EL (cell line): ENCODE data around the gene ATG7.
"Not testable (repeated sequence)": the region's sequence is repeated elsewhere in the genome, so short reads cannot be mapped to it uniquely, and the experiment has no call there.

Source experiments
- DNase-seq: peaks from one replicate; pipeline ENCODE4 v3.0.0-alpha.2; 2016

Gene ATG7

DNA sequence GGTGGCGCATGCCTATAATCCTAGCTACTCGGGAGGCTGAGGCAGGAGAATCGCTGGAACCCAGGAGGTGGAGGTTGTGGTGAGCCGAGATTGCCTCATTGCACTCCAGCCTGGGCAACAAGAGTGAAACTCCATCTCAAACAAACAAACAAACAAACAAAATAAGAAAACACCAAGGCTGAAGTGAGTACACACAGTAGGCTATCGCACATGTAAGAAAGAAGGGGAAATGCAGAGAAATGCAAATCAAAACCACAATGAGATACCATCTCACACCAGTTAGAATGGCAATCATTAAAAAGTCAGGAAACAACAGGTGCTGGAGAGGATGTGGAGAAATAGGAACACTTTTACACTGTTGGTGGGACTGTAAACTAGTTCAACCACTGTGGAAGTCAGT is 322.8 kb downstream of the ATG7 start:
- DNase-seq: not testable (repeated sequence)

DNA sequence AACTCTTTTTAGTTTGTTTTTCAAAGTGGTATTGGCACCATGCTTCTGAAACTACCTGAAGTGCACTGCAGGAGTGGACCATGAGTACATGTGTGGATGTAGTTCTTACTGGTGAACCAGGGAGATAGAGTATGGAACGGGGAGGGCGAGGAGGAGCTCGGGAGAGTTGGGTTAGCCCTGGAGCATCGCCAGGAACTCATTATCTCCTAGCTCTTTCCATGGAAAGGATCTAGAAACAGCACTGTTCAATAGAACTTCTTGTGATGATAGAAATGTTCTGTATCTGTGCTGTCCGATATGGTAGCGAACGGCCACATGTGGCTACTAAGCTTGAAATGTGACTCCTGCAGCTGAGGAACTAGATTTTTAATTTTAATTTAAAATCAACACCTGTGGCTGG is 324.2 kb downstream of the ATG7 start:
- no peak for DNase-seq

DNA sequence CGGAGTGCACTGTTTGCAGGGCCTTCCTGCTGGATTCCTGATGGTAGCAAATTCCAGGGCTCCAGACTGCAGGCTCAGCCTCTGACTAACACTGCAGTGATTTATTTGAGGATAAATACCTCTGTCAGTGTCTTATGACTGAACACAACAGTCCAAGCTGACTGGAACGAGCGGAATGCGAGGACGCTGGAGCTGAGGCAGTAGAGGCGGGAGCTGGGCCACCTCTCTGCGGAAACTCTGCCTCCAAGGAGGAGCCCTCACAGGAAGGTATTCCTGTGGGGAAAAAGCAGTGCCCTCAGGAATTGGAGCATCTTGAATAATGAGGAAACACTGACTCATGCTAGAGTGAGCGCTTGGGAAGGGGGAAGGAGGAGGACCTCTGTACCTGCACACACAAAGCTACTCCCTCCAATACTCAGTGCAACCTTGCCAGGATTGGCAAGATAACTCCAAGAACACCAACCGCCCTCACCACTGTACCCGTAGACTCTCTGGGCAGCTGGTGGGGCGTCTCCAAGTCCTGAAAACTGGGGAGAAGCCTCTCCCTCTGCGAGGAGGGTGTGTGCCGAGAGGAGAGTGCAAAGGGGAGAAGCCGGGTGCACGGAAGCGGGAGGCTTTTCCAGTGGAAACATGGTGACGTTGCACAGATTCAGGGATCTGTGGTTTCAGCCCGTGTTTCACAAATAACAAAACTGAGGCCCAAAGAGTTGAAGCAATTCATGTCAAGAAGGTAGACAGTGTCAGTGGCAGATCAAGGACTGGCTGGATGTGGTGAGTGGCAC is 328.5 kb downstream of the ATG7 start:
- DNase-seq: peak; percentile 99

DNA sequence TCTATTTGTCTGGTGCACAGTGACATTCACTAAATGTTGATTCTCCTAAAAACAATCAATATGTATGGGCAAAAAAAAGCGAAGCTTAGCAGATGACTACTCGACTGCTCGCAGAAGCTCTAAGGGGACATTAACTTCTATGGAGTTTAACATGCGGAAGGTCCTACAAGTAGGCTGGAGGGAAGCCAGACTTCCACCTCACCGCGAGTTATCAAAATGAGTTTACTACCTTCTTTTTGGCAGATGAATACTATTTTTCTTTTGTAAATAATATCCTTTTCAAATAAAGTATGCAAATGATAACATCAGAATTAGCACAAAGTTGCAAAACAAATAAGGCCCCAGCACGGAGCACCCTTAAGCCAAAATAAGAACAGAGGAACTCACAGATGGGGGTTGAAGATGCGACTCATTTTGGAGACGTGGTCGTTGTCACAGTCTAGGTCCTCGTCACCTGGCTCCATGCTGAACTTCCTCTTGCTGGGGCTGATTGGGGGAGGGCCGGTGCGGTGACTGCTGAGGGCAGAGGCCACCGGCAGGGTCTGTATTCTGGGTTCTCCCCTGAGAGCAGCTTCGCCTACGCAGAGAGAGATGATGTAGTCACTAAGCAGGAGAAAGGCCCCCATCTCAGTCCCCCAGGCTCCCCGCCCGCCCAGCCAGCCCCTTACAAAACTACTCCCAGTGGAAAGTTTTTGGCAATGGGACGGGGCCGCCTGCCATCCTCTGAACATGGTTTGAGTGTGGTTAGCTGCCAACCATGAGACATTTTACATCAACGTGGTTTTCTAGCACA is 329.4 kb downstream of the ATG7 start:
- no peak for DNase-seq

DNA sequence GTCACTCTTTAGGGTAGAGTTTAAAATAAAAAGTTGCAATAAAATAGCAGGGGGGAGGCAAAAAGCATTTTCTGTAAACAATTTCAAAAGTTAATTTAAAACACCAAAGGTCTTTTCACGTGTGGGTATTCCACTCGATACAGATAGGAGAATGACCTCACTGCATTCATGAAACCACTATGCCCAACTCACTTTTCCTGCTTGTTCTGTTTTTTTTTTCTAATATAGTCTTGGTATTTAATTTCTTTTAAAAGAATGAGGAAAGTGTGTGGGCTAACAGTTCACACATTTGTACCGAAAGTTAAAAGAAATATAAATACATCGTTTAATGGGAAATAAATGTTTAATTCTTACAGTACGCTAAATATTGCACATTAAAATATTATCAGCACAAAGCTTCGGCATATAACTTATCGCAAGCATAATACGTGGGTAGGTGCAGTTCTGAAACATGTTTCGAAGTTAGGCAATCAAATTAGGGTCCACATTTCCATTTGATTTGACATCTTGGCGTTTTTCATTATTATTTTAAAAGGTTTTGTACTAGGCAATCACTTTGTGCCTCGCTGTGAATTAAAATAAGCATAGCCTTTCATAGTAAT is 330.1 kb downstream of the ATG7 start:
- DNase-seq: no peak

DNA sequence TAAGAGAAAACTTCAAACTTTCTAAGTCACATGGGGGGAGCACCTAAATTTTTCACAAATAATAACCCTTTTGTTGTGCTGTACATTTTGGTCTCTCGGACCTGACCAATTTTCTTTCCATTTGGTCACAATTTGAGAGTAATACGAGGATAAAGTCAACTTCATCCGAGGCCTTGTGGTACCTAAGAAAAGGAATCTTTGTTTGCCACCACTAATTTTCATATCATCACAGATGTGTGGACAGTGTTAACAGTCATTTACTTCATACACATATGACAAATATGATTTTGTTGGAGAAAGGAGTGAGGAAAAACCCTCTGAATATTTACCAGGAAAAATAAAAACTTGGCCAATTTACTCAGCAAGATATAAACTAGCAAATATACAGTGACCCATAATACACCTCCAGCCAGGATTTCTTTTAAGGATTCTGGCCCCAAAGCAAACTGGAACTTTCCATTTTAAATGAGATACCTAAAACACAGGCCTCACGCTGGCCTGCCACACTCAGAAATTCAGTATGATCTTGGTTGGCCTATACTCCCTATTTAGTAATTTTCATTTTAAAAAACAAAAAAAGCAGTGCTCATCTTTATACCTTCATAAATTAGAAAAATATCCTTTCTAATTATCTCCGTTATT is 330.8 kb downstream of the ATG7 start:
- DNase-seq: no peak

DNA sequence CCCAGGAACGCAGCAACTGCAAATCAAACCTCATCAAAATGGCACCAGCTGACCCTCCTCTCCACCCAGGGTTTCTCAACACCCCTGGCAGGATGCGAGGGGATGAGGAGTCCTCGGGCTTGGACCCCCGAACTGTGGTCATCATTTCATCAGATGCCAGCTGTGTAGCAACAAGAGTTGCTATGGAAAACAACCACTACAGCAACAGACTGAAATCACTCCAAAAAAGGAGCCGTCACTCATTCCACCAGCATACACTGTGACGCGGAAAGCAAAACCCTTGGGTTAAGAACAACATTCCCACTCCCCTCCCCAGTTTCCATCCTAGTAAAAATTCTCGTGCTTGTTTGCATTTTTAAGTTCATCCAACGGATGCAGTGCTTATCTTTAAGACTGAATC is 331.4 kb downstream of the ATG7 start:
- DNase-seq: peak; percentile 68

DNA sequence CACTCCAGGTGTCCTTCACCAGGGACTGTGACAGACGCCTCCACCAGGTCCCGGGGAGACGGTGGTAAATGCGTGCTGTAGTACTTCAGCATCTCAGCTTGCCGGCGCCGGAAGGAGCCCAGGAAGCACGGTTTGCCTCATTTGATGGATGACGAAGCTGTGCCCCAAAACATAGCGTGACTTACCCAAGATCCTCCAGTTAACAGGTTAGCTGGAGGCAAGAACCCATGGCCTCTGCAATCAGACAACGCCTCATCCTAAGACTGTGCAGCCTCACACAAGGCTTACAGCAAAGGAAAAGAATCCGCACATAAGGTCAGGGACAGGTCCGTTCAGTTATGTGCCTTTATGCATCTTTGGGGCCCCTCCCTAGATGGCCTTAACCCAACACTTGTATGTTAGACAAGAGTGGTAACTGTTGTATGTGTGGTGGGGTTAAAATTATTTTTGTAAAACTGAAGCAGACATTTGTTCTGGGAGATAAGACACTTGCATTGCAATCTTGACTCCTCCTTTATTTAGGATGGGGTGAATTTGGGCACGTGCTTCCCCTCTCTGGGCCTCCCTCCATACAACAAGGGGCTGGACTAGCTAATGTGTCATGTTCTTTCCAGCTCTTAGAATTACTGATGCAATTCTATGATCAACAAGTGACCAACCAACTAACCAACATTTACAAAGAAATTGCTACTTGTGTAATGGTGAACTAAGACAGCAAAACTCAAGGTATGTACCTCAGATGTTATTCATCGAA is 332.1 kb downstream of the ATG7 start:
- peak; percentile 86 for DNase-seq

DNA sequence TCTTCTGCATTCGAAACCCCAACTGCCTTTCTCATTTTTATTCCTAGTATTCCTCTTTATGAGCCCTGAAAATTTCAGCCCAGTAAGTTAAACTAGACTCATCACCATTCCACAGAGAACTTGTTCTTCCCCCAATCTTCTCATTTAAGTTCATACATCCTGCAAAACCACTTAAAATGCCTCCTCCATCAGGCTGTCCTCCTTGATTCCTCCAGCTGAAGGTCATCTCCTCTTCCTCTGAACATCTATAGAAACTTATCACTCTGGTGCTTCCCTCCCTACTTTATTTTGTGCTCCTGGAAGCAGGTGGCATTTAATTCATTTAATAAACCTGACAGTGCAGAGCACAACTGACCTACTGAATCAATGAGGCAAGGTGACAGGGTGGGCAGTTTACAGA is 333.2 kb downstream of the ATG7 start:
- DNase-seq: no peak

DNA sequence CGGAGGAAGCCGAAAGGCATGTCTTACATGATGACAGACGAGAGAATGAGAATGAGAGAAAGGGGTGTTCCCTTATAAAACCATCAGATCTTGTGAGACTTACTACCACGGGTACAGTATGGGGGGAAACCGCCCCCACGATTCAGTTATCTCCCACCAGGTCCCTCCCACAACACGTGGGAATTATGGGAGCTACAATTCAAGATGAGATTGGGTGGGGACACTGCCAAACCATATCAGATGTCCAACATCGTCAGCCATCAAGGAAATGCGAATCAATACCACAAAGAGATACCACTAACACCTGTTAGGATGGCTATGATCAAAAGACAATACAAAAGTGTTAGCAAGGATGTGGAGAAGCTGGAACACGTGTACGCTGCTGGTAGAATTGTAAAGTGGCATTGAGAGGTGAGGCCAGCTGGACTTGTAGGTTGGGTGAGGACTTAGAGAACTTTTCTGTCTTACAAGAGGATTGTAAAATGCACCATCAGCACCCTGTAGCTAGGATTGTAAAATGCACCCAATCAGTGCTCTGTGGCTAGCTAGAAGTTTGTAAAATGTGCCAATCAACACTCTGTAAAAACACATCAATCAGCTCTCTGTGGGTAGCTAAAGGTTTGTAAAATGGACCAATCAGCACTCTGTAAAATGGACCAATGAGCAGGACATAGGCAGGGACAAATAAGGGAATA is 334.0 kb downstream of the ATG7 start:
- no peak for DNase-seq

DNA sequence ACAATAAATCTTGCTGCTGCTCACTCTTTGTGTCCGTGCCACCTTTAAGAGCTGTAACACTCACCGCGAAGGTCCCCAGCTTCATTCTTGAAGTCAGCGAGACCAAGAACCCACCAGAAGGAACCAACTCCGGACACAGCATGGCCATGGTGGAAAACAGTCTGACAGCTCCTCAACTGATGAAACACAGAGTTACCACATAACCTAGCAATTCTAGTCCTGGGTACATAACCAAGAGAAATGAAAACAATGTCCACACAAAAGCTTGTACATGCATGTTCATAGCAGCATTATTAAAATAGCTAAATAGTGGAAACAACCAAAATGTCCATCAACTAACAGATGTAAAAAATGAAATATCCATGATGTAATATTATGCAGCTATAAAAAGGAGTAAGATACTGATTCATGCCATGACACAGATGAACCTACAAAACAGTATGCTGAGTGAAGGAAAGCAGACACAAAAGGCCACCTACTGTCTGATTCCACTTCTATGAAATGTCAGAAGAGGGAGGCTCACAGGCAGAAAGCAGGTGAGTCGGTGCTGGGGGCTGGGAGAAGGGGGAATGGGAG is 334.8 kb downstream of the ATG7 start:
- DNase-seq: no peak
